CD4-positive, alpha-beta T cell treated with Interleukin-6 for 4 hours (primary cell): ENCODE results near the gene SARM1.
"Not testable (repeated sequence)": the region's sequence is repeated elsewhere in the genome, so short reads cannot be mapped to it uniquely, and the experiment has no call there.

ENCODE experiments used
- DNase-seq: peaks from one replicate; pipeline ENCODE4 v3.0.0-alpha.2; 2020; ENCODE audit warnings: mixed read lengths

Gene SARM1

GRCh38 chr17:28397275-28397674 is 25.8 kb downstream of the SARM1 start:
- DNase-seq = no peak

GRCh38 chr17:28397687-28398279 is 26.3 kb downstream of the SARM1 start:
- no peak for DNase-seq

GRCh38 chr17:28398280-28398981 is 26.9 kb downstream of the SARM1 start:
- no peak for DNase-seq

GRCh38 chr17:28399808-28400207 is 28.3 kb downstream of the SARM1 start:
- no peak for DNase-seq

GRCh38 chr17:28402224-28402630 is 30.7 kb downstream of the SARM1 start:
- no peak for DNase-seq

- no peak for DNase-seq
Observed at GRCh38 chr17:28402844-28403243, 31.4 kb downstream of the SARM1 start.

DNA sequence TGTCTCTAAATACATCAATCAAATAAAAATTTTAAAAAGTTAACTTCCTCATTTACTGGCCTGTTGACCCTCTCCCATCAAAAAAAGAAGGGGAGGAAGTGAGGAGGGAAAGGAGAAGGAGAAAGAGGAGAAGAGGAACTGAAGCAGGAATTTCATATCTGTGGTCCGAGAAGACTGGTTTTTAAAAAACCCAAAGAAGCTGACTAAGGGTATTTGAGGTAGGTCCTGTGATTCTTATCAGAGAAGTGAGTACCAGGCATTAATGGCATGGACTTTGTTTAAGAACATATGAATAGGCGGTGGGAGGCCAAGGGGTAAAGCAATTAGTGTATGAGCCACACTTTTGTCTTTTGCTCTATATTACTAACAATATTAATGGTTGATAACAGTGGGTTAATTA is 32.5 kb downstream of the SARM1 start:
- DNase-seq = no peak

DNA sequence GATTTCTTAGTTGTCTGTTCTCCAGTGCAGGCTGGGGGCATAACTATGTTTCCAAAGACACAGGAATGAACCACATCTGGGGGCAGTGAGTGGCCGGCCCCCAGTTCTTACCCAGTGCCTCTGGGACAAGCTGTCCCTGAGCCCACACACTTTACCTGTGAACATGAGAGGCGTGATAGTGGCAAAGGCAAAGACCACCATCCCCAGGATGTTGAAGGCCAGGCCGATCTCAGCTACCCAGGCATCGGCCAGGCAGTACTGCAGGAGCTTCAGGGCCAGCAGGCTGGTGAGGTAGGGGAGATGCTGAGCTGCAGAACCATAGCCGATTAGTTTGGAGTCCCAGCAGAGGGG is 32.9 kb downstream of the SARM1 start:
- DNase-seq = no peak

DNA sequence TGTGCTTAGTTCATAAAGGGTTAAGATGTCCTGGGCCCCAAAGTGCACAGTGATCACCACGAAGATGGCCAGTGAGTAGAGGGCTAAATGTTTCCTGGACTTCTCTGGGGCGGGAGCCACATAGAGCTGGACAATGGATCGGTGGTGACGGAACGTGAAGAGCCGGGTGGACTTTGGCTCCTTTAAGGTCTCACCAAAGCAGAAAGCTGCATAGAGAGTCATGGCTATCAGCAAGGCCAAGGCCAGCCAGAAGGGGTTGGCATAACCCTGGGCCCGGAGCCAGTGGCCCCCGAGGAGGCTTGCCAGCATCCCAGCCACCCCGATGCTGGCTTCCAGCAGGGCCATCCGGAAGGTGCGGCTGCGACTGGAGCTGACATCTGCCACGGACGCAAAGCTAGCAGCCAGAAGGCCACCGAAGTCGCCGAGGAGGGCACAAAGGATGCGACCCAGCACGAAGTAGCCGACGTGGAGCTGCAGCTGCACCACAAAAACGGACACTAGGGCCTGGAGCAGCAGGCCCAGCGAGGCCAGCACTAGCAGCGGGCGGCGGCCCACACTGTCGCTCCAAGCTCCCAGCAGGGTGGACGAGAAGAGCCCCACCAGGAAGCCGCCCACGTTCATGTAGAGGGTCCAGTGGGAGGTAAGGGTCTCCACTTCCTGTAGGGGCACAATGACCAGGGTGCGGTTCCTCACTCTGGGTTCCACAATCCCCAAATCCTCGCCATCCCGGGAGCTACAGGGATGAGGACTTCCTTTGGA is 33.5 kb downstream of the SARM1 start:
- no peak for DNase-seq

GRCh38 chr17:28405632-28406472 is 34.4 kb downstream of the SARM1 start, which contains the start of gene SLC46A1:
Gene SLC46A1 (minus strand): TSS chr17:28406212. CDS start chr17:28406114, 98 bp downstream.
- DNase-seq = peak; percentile 56

- no peak for DNase-seq
Observed at GRCh38 chr17:28406473-28406814, 35.0 kb downstream of the SARM1 start.

DNA sequence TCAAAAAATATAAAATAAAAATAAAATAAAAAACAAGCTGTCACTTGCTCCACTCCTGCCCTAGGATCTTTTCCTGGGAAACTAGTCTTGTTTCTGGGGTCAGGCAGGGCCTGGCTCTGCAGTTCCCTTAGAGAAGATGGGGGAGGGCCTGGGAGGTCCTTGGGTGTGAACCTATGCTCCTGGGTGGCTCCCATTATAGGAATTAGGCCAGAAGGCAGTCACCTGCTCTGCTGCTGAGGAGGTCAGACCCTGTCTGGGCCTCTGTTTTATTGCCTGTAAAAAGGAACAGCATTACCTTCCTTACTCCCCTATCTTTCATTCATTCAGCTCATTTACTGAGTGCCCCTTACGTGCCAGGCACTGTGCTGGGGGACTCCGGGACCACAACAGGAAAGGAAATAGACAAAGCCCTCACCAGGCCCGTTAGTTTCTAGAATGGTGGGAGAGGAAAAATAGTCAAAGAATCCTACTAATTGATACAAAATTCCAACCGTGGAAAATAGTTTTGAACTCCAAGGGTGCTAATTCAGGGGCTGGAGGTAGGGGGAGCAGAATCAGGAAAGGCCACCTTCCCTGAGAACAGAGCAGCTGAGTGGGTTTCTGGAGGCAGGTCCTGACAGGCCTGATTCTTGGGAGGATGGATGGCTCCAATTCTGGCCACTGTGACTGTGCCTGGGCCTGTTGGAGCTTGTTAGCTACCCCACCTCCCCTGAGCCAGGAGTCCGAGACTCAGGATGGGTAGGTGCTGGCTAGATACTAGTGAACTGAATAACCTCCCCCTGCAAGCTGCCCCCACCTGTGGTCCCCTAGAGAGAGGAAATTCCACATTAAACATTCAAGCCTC is 35.9 kb downstream of the SARM1 start:
- DNase-seq = no peak

- no peak for DNase-seq
Observed at GRCh38 chr17:28407974-28408306, 36.4 kb downstream of the SARM1 start.

DNA sequence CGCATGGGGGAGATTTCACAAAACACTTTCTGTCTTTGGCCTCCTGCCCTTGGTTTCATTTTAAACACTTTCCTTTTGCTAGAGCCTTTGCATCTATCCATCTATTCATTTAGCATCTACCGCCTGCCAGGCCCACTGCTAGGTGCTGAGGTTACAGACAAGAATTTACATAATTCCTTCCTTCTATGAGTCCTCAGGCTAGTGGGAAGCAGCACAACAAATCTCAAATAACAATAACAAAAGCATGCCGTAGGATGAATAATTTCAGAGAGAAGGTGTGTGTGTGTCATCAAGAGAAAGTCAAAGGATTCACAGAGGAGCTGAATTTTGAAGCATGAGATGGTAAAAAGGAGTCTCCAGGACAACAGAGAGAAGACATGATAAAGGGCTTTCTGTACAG is 40.6 kb downstream of the SARM1 start:
- DNase-seq = no peak

GRCh38 chr17:28413804-28414203 is 42.3 kb downstream of the SARM1 start:
- no peak for DNase-seq

GRCh38 chr17:28415886-28416285 is 44.4 kb downstream of the SARM1 start:
- no peak for DNase-seq

- peak; percentile 65 for DNase-seq
Observed at GRCh38 chr17:28416703-28417311, 45.3 kb downstream of the SARM1 start.

DNA sequence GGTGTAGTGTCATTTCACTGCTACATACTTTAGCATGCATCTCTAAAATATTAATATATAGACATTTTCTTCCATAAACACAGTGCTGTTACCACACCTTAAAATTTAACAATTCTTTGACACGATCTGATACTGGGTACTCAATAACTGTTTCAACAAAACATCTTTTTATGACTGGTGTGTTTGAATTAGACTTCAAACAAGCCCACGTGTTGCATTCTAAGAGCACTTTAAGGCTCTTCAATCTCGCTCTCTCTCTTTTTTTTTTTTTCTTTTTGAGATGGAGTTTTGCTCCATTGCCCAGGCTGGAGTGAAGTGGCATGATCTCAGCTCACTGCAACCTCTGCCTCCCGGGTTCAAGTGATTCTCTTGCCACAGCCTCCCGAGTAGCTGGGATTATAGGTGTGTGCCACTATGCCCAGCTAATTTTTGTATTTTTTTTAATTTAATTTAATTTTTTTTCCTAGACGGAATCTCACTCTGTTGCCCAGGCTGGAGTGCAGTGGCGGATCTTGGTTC is 50.4 kb downstream of the SARM1 start:
- DNase-seq = no peak

DNA sequence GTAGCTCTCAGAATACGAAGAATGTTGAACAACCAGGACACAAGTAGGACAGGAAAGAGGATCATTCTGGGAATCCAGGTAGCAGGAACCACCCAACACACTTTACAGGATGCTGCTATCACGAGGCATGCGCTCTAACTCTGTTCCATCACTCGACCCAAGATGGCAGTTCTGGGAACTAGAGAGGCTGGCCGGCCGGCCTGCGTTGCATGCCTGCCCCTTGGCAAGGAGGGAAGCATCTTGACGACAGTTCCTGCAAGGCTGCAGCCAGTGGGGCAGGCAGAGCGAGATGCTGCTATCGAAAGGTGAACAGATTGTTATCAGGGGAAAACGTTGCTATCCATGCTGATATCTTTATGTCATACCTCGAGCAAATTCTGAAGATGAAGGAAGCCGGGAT is 53.7 kb downstream of the SARM1 start:
- DNase-seq = no peak

- no peak for DNase-seq
Observed at GRCh38 chr17:28426081-28426519, 54.6 kb downstream of the SARM1 start.

DNA sequence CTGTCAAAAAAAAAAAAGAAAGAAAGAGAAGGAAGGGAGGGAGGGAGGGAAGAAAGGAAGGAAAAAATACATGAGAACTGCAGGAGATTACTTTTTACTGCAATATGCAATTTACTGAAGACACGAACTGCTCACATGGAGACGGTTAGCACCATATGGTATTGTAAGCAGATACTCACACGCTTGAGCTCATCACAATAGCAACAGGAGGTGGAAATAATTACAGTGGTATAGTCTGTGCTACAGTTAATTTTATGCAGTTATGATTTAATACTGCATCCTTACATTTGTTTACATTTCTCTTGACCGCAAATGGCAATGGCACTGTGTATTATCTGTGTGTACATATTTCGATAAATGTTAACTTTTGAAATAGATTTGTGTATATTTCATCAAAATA is 55.9 kb downstream of the SARM1 start:
- no peak for DNase-seq

DNA sequence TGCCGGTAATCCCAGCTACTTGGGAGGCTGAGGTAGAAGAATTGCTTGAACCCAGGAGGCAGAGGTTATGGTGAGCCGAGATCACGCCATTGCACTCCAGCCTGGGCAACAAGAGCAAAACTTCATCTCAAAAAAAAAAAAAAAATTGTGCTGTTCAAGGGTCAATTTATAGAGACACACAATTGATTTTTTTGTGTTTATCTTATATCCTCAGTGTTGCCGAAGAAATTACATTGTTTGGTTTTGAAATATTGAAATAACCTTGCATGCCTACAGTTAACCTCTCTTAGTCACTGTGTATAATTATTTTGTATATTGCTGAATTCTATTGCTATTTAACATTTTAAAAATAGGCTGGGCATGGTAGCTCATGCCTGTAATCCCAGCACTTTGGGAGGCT is 56.5 kb downstream of the SARM1 start:
- not testable (repeated sequence) for DNase-seq
